Smooth muscle cell (in vitro differentiated cells): Measurements from ENCODE around the gene BMF. TPM values are rescaled to one million over a fixed set of nuclear protein-coding genes. Genes with fewer than 3 reads are reported as not detected.

ENCODE experiments used
- DNase-seq: peaks from one replicate; lab custom pipeline; 2025; ENCODE audit not compliant: unreplicated experiment; lab: John Stamatoyannopoulos, UW
- H2AFZ ChIP-seq: fragments of 200-600 bp; sonication (generic); 2 replicates; pipeline ENCODE4 v1.6.0; 2016; ENCODE audit warnings: antibody characterized with exemption, low read depth, mild to moderate bottlenecking
- H3F3A ChIP-seq: fragments of 200-600 bp; sonication (generic); 2 replicates; pipeline ENCODE4 v1.6.0; 2017; ENCODE audit warnings: antibody characterized with exemption, low read depth
- H3K27ac ChIP-seq: fragments of 200-600 bp; sonication (generic); 2 replicates; pipeline ENCODE4 v1.5.1; 2016; ENCODE audit warnings: low read depth, mild to moderate bottlenecking
- H3K27me3 ChIP-seq: fragments of 200-600 bp; sonication (generic); 2 replicates; pipeline ENCODE4 v1.6.1; 2016; ENCODE audit warnings: low read depth, mild to moderate bottlenecking
- H3K36me3 ChIP-seq: fragments of 200-600 bp; sonication (generic); 2 replicates; pipeline ENCODE4 v1.5.1; 2016; ENCODE audit warnings: low read depth
- H3K4me1 ChIP-seq: fragments of 200-600 bp; sonication (generic); 2 replicates; pipeline ENCODE4 v1.5.1; 2016; ENCODE audit warnings: low read depth
- H3K4me2 ChIP-seq: fragments of 200-600 bp; sonication (generic); 2 replicates; pipeline ENCODE4 v1.6.0; 2016; ENCODE audit warnings: mild to moderate bottlenecking
- H3K4me3 ChIP-seq: fragments of 200-600 bp; sonication (generic); 2 replicates; pipeline ENCODE4 v1.5.1; 2016; ENCODE audit warnings: mild to moderate bottlenecking
- H3K79me2 ChIP-seq: fragments of 200-600 bp; sonication (generic); 2 replicates; pipeline ENCODE4 v1.6.0; 2016; ENCODE audit warnings: low read depth, mild to moderate bottlenecking
- H3K9ac ChIP-seq: fragments of 200-600 bp; sonication (generic); 2 replicates; pipeline ENCODE4 v1.6.0; 2016; ENCODE audit warnings: low read depth
- H3K9me3 ChIP-seq: fragments of 200-600 bp; sonication (generic); replicated peaks from 2 replicates; pipeline ENCODE4 v1.5.1; 2016; ENCODE audit warnings: low read depth
- H4K20me1 ChIP-seq: fragments of 200-600 bp; sonication (generic); 2 replicates; pipeline ENCODE4 v1.6.0; 2016; ENCODE audit warnings: low read depth
- CTCF ChIP-seq: fragments of 200-600 bp; sonication (generic); IDR thresholded peaks from 2 replicates; pipeline ENCODE4 v1.5.1; 2017; ENCODE audit warnings: borderline replicate concordance, mild to moderate bottlenecking, antibody characterized with exemption; ENCODE audit not compliant: insufficient read depth, poor library complexity, severe bottlenecking
- WGBS: methylation state at CpG from one replicate; pipeline ENCODE4 v1.1.7; 2016; ENCODE audit warnings: low lambda C conversion rate; 5-methylcytosine and 5-hydroxymethylcytosine counted together
- polyA plus RNA-seq: library from polyadenylated mRNA; unstranded; fragments of >200 nt; fragmentation: Nextera tagmentation; extraction: Ambion mirVana; gene quantifications from 2 replicates; pipeline ENCODE4 v1.2.1, GENCODE V29; 2016
- total RNA-seq: library from RNA; depleted of rRNA; stranded (reverse); fragments of >200 nt; gene quantifications from 2 replicates; pipeline ENCODE4 v1.2.3, GENCODE V29; 2014

Gene BMF
- total and polyA plus RNA-seq, 2 experiments from 2014 or later: 3.6 to 9.1 TPM

- WGBS: 95% methylated on average over 6 of the region's 6 CpGs
- DNase-seq: no peak
- H3K9ac ChIP-seq: no peak overlapping the region
- H2AFZ ChIP-seq: no peak overlapping the region
- H3F3A ChIP-seq: no peaks in the 10 kb centered on the region
- no peak overlapping the region for H3K27ac ChIP-seq
- no peak overlapping the region for H3K4me3 ChIP-seq
- peaks cover 24% of the 10 kb centered on the region for H3K4me1 ChIP-seq
- TF ChIP-seq CTCF: no peak
- no peaks in the 10 kb centered on the region for H3K27me3 ChIP-seq
- H3K36me3 ChIP-seq: no peaks in the 10 kb centered on the region
- no peaks in the 10 kb centered on the region for H3K9me3 ChIP-seq
- H3K79me2 ChIP-seq: no peaks in the 10 kb centered on the region
- no peak overlapping the region for H3K4me2 ChIP-seq
- no peaks in the 10 kb centered on the region for H4K20me1 ChIP-seq
Observed at GRCh38 chr15:40067921-40068624, 40.6 kb downstream of the BMF start.

GRCh38 chr15:40066589-40066988 is 42.1 kb downstream of the BMF start:
- 91% methylated on average over 5 of the region's 5 CpGs for WGBS

GRCh38 chr15:40065166-40065565 is 43.5 kb downstream of the BMF start:
- WGBS: 92% methylated on average over 3 of the region's 3 CpGs
- H3K27me3 ChIP-seq: no peaks in the 10 kb centered on the region

More at GRCh38 chr15:40066589-40066988, 42.1 kb downstream of the BMF start:
- no peak for DNase-seq
- TF ChIP-seq CTCF: no peak
- peaks cover 24% of the 10 kb centered on the region for H3K4me1 ChIP-seq
- H3K9ac ChIP-seq: no peak overlapping the region
- H4K20me1 ChIP-seq: no peaks in the 10 kb centered on the region
- no peak overlapping the region for H3K27ac ChIP-seq
- H3K27me3 ChIP-seq: no peaks in the 10 kb centered on the region
- H3K9me3 ChIP-seq: no peaks in the 10 kb centered on the region
- no peaks in the 10 kb centered on the region for H3K36me3 ChIP-seq
- no peaks in the 10 kb centered on the region for H3F3A ChIP-seq
- no peak overlapping the region for H2AFZ ChIP-seq
- H3K4me3 ChIP-seq: no peak overlapping the region
- no peak overlapping the region for H3K4me2 ChIP-seq
- no peaks in the 10 kb centered on the region for H3K79me2 ChIP-seq

More at GRCh38 chr15:40065166-40065565, 43.5 kb downstream of the BMF start:
- Histone ChIP-seq H2AFZ (no peak overlapping the region), H3K9me3 (no peaks in the 10 kb centered on the region), H3F3A (no peaks in the 10 kb centered on the region), H3K4me3 (no peak overlapping the region), H3K4me2 (no peak overlapping the region), H3K9ac (no peak overlapping the region), H3K79me2 (no peaks in the 10 kb centered on the region), H3K27ac (no peak overlapping the region), H3K4me1 (peaks cover 24% of the 10 kb centered on the region), H3K36me3 (no peaks in the 10 kb centered on the region), H4K20me1 (no peaks in the 10 kb centered on the region)
- TF ChIP-seq CTCF: no peak
- no peak for DNase-seq
